ENCODE results near the gene VRK1.

DNA sequence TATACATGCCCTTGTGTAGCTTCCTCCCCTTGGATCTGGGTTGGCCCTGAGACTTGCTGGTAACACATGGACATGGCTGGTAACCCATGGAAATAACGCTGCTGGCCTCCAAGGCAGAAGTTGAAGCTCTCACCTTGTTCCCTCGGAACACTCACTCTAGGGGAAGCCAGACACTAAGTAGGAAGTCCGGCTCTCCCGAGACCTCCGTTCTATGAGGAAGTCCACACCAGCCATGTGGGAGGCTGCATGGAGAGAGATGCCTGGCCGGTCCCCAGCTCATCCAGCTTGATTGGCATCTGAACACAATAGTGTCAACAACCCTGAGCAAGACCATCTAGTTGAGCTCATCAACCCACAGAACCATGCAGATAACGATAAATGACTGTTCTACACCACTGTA, 39.7 kb upstream of the VRK1 start:
- TF ChIP-seq, protein P1, sequence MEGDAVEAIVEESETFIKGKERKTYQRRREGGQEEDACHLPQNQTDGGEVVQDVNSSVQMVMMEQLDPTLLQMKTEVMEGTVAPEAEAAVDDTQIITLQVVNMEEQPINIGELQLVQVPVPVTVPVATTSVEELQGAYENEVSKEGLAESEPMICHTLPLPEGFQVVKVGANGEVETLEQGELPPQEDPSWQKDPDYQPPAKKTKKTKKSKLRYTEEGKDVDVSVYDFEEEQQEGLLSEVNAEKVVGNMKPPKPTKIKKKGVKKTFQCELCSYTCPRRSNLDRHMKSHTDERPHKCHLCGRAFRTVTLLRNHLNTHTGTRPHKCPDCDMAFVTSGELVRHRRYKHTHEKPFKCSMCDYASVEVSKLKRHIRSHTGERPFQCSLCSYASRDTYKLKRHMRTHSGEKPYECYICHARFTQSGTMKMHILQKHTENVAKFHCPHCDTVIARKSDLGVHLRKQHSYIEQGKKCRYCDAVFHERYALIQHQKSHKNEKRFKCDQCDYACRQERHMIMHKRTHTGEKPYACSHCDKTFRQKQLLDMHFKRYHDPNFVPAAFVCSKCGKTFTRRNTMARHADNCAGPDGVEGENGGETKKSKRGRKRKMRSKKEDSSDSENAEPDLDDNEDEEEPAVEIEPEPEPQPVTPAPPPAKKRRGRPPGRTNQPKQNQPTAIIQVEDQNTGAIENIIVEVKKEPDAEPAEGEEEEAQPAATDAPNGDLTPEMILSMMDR (IDR thresholded peaks at IDR 0.05; ENCODE audit: low read length), result no peak
- TF ChIP-seq EZH2 (optimal IDR thresholded peaks at IDR 0.05; ENCODE audit: low read depth, low read length), result no peak
